HG03095 (cell line): ENCODE data around the gene FGGY.
"Not testable (repeated sequence)": the region's sequence is repeated elsewhere in the genome, so short reads cannot be mapped to it uniquely, and the experiment has no call there.

Source experiments
- ATAC-seq: cut with Tn5 transposase; IDR thresholded peaks from one replicate; pipeline ENCODE4 v1.9.1; 2021; ENCODE audit warnings: moderate library complexity; ENCODE audit not compliant: unreplicated experiment

FGGY gene

DNA sequence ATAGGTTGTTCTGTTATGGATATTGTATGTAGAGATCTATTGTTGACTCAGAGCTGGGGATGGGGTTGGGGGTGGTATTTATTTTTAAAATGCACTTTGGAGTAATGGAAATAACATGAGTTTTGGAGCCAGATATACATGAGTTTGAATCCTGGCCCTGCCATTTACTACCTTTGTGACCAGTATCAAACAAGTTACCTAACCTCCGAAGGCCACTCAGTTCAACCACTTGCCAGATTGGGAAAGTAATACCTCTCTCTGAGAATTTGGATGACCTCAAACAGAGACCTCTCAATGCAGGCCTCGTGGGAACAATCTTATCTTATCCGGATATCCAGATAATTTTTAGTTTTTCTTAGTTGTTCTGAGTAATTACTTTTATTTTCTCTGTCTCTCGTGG is 181.0 kb downstream of the FGGY start:
- no peak for ATAC-seq

DNA sequence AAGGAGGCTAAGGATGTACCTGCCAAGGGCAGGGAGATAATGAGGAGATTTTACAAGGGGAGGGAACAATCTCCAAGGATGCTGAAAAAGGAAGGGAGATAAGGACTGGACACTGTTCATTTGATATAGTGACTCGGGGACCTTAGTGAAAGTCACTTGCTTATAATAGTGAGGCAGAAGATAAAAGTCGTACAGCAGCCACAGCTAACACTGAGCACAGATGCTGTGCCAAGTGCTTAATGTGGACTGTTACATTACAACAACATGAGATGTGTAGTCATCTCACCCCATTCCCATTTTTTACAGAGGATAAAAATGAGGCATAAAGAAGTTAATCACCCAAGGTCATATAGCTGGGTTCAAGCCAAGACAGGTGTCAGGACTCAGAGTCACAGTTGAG is 181.9 kb downstream of the FGGY start:
- ATAC-seq: no peak

DNA sequence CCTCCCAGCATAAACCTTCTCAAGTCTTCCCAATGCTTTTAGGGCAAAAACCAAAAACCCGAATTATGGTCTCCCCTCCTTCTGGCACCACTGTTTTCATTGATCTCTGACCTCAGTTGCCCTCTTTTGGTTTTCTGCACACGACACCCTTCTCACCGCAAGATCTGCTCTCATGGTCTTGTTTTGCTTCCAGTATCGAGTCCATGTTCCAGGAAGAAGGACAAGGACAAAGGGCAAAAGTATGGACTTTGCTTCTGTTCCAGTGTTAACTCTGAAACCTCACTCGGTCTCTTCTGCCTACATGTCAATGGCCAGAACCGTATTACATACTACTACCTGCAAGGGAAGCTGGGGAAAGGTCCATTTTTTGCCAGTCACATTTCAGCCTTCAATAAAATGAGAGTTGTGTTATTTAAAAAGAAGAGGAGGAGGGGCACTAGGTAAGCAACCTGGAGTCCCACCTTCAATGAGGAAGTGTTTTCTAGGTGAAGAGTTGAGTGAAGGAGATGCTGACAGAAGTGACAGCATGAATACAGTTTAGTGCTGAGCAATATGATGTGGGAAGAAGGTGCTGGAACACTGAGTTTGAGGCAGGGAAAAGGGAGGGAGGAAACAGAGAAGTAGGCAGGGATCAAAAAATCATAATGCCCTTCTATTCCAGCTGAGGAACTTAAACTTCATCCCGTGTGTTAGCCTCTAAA is 183.4 kb downstream of the FGGY start:
- ATAC-seq: no peak

DNA sequence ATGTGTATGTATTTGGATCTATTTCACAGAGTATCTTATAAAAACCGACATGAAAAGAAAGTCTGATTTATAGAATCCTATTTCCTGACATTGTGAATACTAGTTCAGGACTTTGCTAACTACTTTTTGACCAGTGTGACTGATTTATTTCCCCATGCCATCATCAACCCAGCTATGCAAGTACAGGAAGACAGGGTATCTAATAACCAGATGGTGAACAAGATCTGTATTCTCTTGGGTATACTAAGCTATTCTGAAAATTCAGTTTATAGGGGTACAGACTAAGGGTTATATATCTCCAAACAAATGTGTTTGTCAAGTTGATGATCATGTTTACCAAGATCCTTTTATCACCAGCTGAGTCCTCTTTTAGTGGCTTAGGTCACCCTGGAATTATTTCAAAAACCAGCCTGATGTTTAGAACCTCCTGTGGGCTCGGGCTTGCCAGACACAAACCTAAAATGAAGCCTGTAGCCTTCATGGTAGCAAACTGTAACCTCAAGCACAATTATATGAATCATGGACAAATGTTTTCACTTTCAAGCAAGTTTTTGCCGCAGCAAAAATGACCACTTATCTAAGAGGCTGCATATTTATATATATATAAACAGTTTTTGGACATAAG is 185.1 kb downstream of the FGGY start:
- no peak for ATAC-seq

DNA sequence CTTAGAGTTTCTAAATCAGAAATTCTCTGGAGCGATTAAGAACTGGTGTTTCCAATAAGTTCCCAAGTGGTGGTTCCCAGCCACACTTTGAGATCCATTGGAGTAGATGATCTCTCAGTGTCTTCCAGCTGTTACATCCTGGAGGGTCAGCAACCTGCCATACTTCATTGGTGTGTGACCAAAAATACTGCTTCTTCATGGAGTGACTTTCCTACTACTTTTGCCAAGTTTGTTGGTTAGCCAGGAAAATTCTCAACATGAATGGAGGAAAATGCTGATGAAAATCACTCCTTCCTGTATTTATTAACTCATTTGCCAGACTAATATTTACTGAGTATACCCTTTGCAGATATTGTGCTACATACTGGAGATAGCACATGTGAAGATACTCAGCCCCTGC is 186.1 kb downstream of the FGGY start:
- no peak for ATAC-seq

DNA sequence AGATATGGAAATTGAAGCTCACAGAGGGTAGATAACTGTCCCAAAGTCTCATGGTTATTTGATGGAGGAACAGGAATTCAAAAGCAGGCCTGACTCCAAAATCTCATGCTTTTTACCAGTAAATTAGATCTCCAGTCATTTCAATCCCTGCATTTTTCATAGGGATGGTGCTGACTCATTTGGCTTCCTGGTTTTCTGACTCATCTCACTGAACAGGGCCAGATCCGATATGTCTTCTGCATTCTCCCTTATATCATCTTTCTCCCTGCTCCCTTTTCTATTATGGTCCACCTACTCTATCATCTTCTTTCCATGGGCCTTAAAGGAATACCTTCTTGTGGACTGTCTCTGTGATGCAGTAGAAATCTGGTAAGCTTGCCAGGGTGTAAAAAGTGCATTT is 187.2 kb downstream of the FGGY start:
- ATAC-seq: no peak

DNA sequence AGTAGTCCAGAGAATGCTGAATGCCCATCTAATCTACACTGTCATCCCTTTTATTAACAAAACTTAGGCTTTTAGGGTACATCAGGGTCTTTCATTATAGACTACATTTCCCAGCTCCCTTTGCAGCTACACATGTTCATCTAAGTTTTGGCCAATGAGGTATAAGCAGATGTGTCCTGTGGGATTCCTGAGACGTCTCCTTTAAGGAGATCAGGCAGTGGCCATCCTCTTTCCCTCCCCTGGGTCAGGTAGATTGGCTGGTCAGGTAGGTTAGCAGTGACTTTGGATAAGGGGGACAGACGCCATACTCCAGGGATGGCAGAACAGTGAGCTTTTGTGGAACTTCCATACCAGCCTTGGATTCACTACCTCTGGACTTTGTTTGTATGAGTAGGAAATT is 188.3 kb downstream of the FGGY start:
- no peak for ATAC-seq

DNA sequence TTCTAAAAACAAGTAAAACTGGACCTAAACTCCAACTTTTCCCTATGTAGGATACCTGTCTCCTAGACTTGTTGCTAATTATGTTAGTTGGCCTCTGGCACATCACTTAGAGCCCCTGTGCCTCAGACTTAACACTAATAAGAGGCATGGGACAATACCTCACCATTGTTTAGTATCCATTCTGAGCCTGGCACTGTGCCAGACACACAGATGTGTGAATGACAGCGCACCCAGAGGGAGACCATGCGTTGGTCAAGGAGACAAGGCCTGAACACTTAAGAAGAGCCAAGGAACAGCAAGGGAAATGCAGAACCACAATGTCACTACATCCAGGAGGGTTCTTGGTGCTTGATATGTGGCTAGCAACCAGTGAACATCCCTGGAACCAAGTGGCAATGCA is 189.1 kb downstream of the FGGY start:
- no peak for ATAC-seq

DNA sequence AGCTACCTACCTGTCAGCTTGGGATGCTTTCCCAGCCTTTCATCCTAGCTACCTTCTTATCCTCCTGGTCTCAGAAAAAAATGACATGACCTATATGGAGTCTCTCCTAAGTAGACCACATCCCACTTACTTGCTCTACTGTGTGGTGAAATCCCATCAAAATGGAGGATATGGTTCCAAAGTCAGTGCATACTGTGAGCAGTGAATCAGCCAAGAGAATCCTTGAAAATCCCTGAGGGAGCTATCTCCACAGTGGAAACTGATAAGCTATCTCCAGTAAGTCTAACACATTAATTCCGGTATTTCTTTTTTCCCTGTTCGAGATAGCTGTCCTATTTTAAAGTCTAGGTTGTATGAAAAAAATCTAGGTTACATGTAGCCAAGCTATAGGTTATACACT is 189.7 kb downstream of the FGGY start:
- no peak for ATAC-seq

DNA sequence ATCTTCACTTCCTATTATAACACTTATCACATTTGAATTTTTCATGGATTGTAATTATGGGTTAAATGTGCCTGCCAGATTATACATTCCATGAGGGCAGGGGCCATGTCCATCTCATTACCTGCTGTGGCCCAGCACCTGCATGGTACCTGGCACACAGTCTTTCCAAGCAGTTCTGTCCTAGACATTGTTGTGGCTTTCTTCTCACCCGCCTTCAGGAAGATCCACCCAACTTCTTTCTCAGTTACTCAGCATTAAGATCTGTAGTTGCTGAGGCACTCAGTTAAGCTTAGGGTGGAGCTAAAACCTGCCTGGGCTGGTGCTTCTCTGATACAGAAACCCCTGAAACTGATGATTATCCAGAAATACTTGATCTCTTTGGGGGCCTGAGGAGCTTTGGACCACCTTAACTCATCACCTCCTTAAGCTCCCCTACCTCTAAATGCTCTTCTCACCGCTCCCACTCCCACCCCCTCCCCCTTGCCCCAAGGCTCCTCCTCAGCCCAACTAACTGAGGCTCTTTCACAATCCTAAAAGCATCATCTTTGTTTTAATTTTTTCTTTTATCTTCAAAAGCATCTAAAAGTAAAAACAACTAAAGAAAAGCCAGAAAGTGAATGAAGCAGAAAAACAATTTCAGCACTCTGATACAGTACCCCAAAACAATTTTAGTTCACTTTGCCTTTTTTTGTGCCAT is 190.6 kb downstream of the FGGY start:
- no peak for ATAC-seq

DNA sequence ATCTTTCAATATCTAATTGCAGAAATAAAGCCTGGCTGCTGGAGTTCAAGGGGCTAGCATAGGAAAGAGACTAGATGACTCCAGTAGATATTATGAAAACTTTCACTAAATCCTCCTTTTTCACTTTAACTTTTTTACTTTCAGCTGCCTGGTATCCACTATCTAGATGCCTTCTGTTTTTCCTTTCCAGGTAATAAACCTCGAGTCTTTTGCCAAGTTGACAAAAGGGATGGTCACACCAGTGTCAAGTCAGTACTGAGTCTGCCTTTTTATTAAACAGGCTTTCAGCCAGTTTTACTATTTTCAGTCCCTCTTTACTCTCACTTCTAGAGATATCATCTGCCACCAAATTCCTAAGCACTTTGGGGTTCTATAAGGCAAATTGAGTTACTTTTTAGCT is 195.6 kb downstream of the FGGY start:
- ATAC-seq: no peak

DNA sequence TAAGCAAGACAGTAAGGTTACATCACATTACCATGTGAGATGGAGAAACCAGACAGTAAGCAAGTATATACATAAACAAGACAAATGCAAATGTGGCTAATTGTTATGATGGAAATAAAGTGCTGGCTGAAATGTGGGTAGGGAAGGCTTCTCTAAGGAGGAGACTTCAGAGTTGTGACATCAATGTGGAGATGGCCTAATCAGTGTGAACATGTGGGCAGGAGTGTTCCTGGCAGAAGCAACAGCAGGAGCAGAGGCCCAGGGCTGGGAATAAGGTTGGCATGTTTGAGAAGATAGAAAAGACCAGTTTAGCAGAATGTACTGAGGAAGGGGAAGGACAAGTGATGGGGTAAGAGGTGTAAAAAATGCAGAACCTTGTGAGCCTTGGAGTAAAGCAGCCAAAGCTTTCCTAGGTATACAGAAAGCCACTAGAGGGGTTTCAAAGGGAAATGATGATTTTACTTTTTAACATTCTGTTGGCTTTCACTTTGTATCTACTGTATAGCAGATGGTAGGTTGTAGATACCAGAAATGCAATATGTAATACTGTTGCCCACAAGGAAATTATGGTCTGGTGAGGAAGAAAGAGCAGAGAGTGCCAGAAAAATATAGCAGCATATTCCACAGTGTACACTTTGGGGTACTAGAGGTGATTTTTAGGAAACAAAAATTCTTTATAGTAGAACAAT is 197.4 kb downstream of the FGGY start:
- ATAC-seq: no peak

DNA sequence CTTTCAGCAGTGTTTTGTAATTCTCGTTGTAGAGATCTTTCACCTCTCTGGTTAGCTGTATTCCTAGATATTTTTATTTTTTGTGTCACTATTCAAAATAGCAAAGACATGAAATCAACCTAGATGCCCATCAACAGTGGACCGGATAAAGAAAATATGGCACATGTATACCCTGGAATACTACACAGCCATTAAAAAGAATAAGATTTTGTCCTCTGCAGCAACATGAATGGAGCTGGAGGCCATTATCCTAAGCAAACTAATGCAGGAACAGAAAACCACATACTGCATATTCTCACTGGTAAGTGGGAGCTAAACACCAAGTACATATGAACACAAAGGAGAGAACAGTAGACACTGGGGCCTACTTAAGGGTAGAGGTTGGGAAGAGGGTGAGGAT is 199.3 kb downstream of the FGGY start:
- ATAC-seq: not testable (repeated sequence)

DNA sequence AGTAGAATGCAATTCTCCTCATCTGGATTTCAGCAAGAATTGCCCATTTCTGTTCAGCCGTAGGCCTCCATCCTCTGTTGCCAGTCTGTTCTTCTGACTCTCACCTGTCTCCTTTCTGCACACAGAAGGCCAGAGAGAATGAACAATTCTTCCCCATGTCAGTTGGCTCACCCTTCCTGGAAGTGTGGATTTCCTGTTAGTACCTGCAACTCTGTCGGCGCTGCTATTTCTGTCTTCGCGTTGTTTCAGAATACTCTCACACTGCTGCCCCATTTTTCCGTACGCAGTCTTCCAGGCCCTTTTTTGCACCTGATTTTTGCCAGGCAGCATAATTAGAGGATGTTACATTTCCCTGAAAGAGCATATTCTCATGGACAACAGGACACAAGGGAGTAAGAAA is 200.7 kb downstream of the FGGY start:
- no peak for ATAC-seq

DNA sequence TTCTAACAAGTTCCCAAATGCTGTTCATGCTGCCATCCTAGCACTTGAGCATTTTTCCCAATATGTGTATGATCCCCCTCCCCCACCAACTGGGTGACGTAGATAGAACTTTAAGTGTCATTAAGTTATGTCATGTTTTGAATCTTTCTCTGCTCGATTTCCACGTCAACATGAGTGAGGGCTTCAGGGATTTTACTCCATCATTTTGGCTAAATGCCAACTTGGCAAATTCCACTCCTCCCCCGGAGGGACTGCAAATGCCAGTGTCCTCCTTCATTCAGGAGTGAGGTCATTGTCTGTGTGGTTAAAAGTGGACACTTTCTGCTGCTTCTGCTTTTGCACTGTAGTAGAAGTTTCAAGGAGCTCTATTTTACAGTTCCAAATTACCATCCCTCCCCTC is 201.7 kb downstream of the FGGY start:
- no peak for ATAC-seq

DNA sequence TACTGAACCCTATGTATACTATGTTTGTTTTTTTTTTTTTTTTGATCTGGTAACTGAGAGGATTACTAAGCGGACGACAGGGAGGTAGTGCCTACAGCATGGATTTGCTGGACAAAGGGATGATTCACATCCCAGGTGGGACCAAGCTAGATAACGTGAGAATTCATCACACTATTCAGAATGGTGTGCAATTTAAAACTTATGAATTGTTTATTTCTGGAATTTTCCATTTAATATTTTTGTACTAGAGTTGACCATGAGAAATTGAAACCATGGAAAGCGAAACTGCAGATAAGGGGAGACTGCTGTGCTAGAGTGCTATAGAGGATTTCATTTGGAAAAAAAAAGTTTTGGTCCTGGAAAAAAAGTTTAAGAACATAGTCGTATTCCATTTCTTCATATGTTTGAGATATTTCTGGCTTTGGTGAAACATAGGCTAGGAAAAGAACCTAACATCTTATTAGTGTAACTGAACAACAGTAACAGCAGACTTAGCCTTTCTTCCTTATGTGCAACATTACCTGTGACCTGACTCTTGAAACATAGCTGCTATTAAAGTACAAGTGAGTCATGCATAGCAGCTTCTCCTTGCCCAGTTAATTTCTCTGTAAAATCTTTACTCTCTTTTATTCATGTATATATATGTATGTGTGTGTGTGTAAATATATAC is 202.5 kb downstream of the FGGY start:
- no peak for ATAC-seq

DNA sequence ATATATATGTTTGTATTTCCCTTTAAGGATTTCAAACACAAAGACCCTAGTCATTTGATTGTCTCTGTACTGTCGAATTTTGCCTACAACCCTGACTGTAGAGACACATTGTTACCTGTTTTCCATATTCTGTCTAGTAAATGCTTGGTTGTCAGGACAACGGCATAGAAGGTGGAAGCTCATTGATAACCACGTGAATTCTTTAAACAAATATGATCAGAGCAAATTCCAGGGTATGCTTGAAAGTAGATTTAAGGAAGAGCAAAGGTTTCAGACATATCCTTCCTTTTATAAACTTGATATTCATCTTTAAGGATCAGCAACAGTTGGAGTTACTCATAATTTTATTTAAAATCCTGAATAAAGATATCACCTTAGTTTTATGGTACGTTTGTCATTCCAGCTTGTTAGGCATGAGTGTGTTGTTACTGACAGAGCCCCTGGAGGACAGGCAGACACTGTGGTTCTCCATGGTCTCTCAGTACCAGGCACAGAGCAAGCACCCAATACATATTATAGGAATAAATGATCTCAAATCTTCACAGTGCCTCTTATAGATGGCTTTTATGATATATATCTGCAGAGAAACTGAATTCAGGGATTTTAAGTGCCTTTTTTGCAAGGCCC is 203.2 kb downstream of the FGGY start:
- no peak for ATAC-seq

DNA sequence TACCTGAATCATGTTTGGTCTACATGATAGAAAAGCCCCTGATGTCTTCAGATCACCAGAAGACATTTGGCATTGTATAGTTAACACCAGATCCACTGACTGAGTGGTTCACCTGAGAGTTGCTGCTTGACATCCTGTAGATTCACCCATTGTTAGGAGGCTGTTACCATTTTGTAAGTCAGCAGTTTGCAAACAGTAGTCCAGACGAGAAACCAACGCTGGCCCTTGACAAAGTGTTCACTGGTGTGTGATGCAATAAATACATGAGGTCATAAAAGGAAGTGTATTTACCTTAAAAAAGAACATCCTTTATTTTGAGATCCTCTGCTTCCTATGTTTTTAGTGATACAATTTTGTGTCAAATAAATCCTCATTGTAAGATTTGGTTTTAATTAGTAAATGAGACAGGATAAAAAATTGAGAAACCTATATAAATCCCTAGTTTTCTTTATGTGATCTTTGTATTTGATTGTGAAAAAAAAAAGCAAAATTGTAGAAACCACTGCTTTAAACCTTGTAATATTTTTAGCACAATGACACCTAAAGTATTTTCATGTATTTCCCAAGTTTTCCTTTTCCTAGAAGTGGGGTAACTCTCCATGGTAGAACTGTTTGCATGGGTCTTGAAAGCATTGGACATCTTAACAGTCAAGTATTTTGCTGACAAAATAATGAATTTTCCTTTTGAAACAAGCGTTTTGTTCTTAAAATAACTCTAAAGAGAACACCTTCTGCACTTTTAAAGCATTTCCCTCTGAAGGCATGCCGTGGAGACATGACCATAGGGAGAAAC is 204.3 kb downstream of the FGGY start:
- no peak for ATAC-seq

DNA sequence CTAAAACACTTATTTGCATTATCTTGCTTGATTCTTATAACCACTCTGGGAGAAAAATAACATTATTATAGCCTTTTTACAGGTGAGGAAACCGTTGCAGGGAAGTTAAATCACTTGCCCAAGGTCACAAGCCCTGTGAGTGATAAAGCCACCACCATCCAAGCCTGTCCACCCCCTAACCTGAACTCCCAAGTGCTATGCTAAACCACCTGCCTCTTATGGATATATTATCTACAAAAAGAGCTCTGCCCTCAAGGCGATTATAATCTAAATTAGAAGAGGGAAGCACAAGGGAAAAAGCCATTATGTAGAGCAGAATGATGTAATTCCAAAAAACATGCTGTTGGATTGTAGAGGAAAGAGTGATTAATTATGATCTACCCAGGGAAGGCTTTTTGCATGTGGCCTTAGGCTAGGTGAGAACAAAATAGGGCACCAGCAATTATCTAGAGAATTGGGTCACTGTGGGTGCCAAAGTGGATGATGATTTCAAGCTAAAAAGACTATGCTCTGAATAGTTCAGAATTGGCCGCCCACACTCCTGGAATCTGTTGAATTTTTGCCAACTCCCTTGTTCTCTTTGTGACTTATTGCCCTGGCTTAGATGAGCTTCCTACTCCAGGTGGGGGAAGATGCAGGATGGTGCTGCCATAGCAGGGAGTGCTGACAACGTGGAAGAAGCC is 205.3 kb downstream of the FGGY start:
- no peak for ATAC-seq
